Measurements from ENCODE around the gene FFAR3. TPM values are rescaled to one million over a fixed set of nuclear protein-coding genes. Genes with fewer than 3 reads are reported as not detected.
"Not testable (repeated sequence)": the region's sequence is repeated elsewhere in the genome, so short reads cannot be mapped to it uniquely, and the experiment has no call there.

FFAR3 gene
- total RNA-seq, 1 donor from 2014 or later, result not detected

DNA sequence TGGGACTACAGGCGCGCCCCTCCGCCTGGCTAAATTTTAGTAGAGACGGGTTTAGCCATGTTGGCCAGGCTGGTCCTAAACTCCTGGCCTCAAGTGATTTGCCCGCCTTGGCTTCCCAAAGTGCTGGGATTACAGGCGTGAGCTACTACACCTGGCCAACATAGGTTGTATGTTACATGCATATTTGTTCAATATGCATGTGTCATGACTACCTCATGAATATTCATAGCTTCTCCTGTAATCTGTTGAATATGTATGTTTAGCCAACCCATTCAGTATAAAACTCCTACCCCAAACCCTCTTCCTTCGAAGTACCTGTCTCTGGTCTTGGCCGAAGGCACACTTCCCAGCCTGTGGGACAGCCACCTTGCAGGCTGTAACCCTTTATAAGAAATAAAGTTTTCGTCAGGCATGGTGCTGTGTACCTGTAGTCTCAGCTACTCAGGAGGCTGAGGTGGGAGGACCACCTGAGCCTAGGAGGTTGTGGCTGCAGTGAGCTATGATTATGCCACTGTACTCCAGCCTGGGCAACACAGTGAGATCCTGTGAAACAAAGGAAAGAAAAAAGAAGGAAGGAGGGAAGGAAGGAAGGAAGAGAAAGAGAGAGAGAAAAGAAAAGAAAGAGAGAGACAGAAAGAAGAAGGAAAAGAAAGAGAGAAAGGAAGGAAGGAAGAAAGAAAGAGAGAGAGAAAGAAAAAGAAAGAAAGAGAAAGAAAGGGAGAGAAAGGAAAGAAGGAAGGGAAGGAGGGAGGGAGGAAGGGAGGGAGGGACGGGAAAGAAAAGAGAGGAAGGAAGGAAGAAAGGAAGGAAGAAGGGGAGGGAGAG, 41.9 kb downstream of the FFAR3 start:
- intact Hi-C loops (cut with micrococcal nuclease), result no loop called here

GRCh38 chr19:35400773-35401100, 42.5 kb downstream of the FFAR3 start:
- intact Hi-C loops (cut with micrococcal nuclease), result no loop called here

DNA sequence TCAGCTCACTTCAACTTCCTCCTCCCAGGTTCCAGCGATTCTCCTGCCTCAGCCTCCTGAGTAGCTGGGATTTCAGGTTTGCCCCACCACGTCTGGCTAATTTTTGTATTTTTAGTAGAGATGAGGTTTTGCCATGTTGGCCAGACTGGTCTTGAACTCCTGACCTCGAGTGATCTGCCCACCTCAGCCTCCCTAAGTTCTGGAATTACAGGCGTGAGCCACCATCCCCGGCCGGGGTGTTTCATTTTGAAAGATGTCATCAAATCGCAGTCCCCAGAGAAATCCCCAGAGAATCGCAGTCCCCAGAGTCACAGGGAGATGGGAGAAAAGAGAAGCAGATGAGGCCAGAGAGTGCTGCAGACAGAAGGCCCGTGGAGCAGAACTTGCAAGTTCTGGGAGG, 43.2 kb downstream of the FFAR3 start:
- intact Hi-C loops (cut with micrococcal nuclease), result not testable (repeated sequence)

GRCh38 chr19:35403116-35403760, 45.0 kb downstream of the FFAR3 start:
- intact Hi-C loops (cut with micrococcal nuclease), result no loop called here

DNA sequence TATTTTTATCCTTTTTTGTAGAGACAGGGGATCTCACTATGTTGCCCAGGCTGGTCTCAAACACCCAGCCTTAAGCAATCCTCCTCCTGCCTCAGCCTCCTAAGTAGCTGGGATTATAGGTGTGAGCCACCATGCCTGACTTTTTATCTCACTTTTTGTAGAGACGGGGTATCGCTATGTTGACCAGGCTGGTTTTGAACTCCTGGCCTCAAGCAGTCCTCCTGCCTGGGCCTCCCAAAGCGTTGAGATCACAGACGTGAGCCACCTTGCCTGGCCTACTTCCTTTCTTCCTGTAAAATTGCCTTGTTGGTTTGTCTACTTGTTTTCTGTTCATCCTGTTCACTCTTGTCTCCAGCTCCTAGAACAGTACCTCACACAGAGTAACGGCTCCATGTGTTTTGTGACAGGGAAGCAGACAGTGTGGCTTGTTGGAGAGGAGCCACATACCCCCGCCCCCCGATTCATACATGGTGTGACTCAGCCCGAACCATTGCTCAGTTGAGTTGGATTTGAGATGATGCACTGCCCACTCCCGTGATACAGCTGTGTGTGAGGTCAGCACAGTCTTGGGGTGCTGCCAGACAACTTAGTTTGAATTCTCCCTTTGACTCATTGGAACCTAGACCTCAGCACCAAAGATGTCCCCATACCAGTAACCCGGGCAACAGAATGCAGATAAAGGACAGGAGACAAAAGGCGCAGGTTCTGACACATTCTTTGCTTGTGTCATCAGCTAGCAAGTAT, 46.8 kb downstream of the FFAR3 start:
- intact Hi-C loops (cut with micrococcal nuclease), result no loop called here

DNA sequence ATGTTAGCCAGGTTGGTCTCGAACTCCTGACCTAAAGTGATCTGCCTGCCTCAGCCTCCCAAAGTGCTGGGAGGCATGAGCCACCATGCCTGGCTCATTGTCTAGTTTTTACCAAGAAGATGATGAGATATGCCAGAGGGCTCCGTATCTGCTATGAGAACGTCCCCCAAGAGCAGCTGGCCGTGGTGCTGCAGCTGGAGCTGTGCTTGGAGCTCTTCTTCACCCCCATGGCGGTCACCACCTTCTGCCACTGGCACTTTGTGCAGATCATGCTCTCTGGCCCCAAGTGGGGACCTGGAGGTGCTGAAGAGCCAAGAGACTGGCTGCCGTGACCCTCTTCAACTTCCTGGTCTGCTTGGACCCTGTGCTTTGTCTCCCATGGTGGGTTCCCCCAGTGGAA, 49.4 kb downstream of the FFAR3 start:
- intact Hi-C loops (cut with micrococcal nuclease), result no loop called here

- intact Hi-C loops (cut with micrococcal nuclease), result no loop called here
These were observed 50.3 kb downstream of the FFAR3 start for GRCh38 chr19:35408284-35409171.

DNA sequence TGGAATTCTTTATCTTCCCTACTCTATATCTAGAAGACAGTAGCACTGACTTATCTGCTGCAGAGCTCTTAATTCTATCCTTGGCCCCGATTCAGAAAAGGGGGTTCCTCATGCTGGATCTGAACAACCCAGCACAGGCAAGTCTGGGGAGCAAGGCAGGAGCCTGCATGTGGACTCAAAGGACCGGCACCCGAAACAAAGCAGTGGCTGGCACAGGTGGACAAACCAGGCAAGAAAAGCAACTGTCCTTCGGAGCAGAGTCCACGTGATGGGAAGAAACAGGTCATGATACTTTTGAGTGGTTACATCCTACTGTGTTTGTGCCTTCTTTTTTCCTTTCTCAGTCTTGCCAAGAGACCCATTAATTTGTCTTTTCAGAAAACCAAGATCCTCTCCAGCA, 50.9 kb downstream of the FFAR3 start:
- intact Hi-C loops (cut with micrococcal nuclease), result no loop called here

Other genes with a start within 250 kb of the FFAR3 start
- gene FXYD3, start 242.6 kb upstream of the FFAR3 start, total RNA-seq, result not detected in 2 replicates
- gene LGI4, start 223.4 kb upstream of the FFAR3 start, total RNA-seq, result 0.27 TPM in 2 replicates
- 0.23 and 0.70 TPM in 2 replicates for gene FXYD1, start 219.6 kb upstream of the FFAR3 start, total RNA-seq
- 0.70 and 1.9 TPM in 2 replicates for gene FXYD7, start 215.2 kb upstream of the FFAR3 start, total RNA-seq
- 354 and 374 TPM in 2 replicates for gene FXYD5, start 203.7 kb upstream of the FFAR3 start, total RNA-seq
- not detected in 2 replicates for gene FAM187B, start 129.7 kb upstream of the FFAR3 start, total RNA-seq
- gene LSR, start 109.5 kb upstream of the FFAR3 start, total RNA-seq, result 0.70 and 1.2 TPM in 2 replicates
- 132 and 139 TPM in 2 replicates for gene USF2, start 89.5 kb upstream of the FFAR3 start, total RNA-seq
- gene HAMP, start 75.9 kb upstream of the FFAR3 start, total RNA-seq, result 0.36 and 0.39 TPM in 2 replicates
- 0.09 and 0.36 TPM in 2 replicates for gene MAG, start 66.3 kb upstream of the FFAR3 start, total RNA-seq
- 0.20 and 0.70 TPM in 2 replicates for gene CD22, start 29.3 kb upstream of the FFAR3 start, total RNA-seq
- not detected in 2 replicates for gene FFAR1, start 10.6 kb upstream of the FFAR3 start, total RNA-seq
- gene GPR42, start 12.6 kb downstream of the FFAR3 start, total RNA-seq, result not detected in 2 replicates
- not detected in 2 replicates for gene FFAR2, start 89.8 kb downstream of the FFAR3 start, total RNA-seq
- gene KRTDAP, start 132.0 kb downstream of the FFAR3 start, total RNA-seq, result not detected in 2 replicates
- gene DMKN, start 155.2 kb downstream of the FFAR3 start, total RNA-seq, result not detected in 2 replicates
- gene SBSN, start 169.9 kb downstream of the FFAR3 start, total RNA-seq, result not detected in 2 replicates
- gene GAPDHS, start 175.0 kb downstream of the FFAR3 start, total RNA-seq, result not detected in 2 replicates
- gene TMEM147, start 187.2 kb downstream of the FFAR3 start, total RNA-seq, result 54.8 and 58.6 TPM in 2 replicates
- gene ATP4A, start 205.2 kb downstream of the FFAR3 start, total RNA-seq, result not detected in 2 replicates
- not detected in 2 replicates for gene PMIS2, start 227.7 kb downstream of the FFAR3 start, total RNA-seq

Measured in T-helper 2 cell treated with Interferon-gamma antibody and Interleukin-4, amounts not matched to agents 100 ng/mL and 5 ng/mL, for 36 hours (primary cell).